DND-41 (cell line): ENCODE data around the gene EIF2S2.
A peak's percentile ranks its signal among the peaks of the same experiment; 100 is the strongest.

Experiments
- ATAC-seq: fragments of 200-7000 bp; cut with Tn5 transposase; 3 replicates; pipeline ENCODE4 v1.9.1; 2021; ENCODE audit warnings: low read depth; ENCODE audit not compliant: insufficient read depth
- DNase-seq: peaks from one replicate; pipeline ENCODE4 v3.0.0-alpha.2; 2020
- H2AFZ ChIP-seq: 2 replicates; pipeline ENCODE4 v1.6.0; 2012; ENCODE audit warnings: low read depth, low read length
- H3K27ac ChIP-seq: 2 replicates; pipeline ENCODE4 v1.5.1; 2012; ENCODE audit warnings: low read length, inconsistent platforms
- H3K27me3 ChIP-seq: fragments of 200-600 bp; sonication (generic); 2 replicates; pipeline ENCODE4 v1.6.0; 2012; ENCODE audit warnings: low read length, mild to moderate bottlenecking, inconsistent platforms; ENCODE audit not compliant: insufficient read depth, poor library complexity
- H3K36me3 ChIP-seq: 2 replicates; pipeline ENCODE4 v1.5.1; 2012; ENCODE audit warnings: low read length, inconsistent platforms; ENCODE audit not compliant: insufficient read depth
- H3K4me1 ChIP-seq: 2 replicates; pipeline ENCODE4 v1.5.1; 2012; ENCODE audit warnings: mild to moderate bottlenecking, low read length; ENCODE audit not compliant: insufficient read depth
- H3K4me2 ChIP-seq: 2 replicates; pipeline ENCODE4 v1.6.0; 2012; ENCODE audit warnings: mild to moderate bottlenecking, moderate library complexity, low read length, inconsistent platforms; ENCODE audit not compliant: insufficient read depth
- H3K4me3 ChIP-seq, 2 experiments: fragments of 200-600 bp in 1 of 2; shearing (Covaris generic) in 1 of 2; 2 replicates each; pipeline ENCODE4 v1.5.1; 2012 to 2016; ENCODE audit warnings: inconsistent platforms in 2 of 2, low read length in 2 of 2, mild to moderate bottlenecking in 2 of 2, low read depth in 1 of 2, moderate library complexity in 1 of 2
- H3K79me2 ChIP-seq: 2 replicates; pipeline ENCODE4 v1.6.0; 2012; ENCODE audit warnings: low read length, inconsistent platforms; ENCODE audit not compliant: insufficient read depth
- H3K9ac ChIP-seq: 2 replicates; pipeline ENCODE4 v1.6.0; 2012; ENCODE audit warnings: low read depth, mild to moderate bottlenecking, inconsistent platforms, low read length, moderate library complexity
- H3K9me3 ChIP-seq: 2 replicates; pipeline ENCODE4 v1.5.1; 2012; ENCODE audit warnings: low read length, moderate library complexity, mild to moderate bottlenecking, inconsistent platforms; ENCODE audit not compliant: insufficient read depth, severe bottlenecking
- H4K20me1 ChIP-seq: 2 replicates; pipeline ENCODE4 v1.6.0; 2012; ENCODE audit warnings: low read length; ENCODE audit not compliant: insufficient read depth
- CTCF ChIP-seq: IDR thresholded peaks from 2 replicates; pipeline ENCODE4 v1.5.1; 2012; ENCODE audit warnings: borderline replicate concordance, low read length, moderate library complexity, mild to moderate bottlenecking; ENCODE audit not compliant: poor library complexity, severe bottlenecking; ENCODE audit errors: extremely low read depth
- EZH2 ChIP-seq: IDR thresholded peaks from 3 replicates; pipeline ENCODE4 v1.6.1; 2012; ENCODE audit warnings: borderline replicate concordance, low read depth, mild to moderate bottlenecking, moderate library complexity, low read length, inconsistent platforms; ENCODE audit not compliant: severe bottlenecking

Gene EIF2S2

DNA sequence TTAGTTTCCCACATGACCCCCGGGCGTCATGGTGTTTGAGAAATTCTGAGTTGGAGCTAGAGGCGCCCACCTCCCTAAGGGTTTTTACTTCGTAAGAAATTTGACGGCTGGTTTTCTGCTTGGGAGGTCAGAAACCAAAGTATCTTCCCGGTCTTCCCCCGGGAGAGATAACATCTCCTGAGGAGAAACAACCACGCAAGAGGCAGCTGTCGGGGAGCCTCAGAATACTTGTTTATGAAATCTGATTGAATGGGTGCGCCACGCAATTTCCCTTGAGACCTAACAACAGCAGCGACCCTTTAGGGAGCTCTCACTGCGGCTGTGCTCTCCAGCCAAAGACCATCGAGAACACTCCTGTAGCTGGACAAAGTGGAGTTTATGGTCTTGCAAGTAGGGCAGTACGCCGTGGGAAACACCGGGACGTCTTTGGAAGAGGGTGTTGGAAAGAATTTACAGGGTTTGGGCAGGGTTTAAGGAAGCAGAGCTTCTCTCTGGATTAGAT, 608 bp upstream of the EIF2S2 start:
- peak; percentile 54 for DNase-seq
- H2AFZ ChIP-seq: peak overlapping the region; percentile 90

GRCh38 chr20:34110745-34111641, 1.1 kb downstream of the EIF2S2 start:
- Histone ChIP-seq H2AFZ (peak overlapping the region; percentile 77), H3K36me3 (peaks cover 52% of the 10 kb centered on the region)

More for the DNA sequence above, 608 bp upstream of the EIF2S2 start:
- peak; percentile 3 for TF ChIP-seq CTCF
- TF ChIP-seq EZH2: no peak
- Histone ChIP-seq H3K4me3 (peak overlapping the region; percentile 44 to 61), H3K9me3 (no peaks in the 10 kb centered on the region), H3K36me3 (peaks cover 37% of the 10 kb centered on the region), H3K27me3 (no peaks in the 10 kb centered on the region), H3K4me2 (peak overlapping the region; percentile 85), H3K79me2 (peaks cover 44% of the 10 kb centered on the region), H4K20me1 (peaks cover 37% of the 10 kb centered on the region), H3K9ac (peak overlapping the region; percentile 92), H3K4me1 (peaks cover 43% of the 10 kb centered on the region), H3K27ac (peak overlapping the region; percentile 84)
- ATAC-seq: peak; percentile 12

DNA sequence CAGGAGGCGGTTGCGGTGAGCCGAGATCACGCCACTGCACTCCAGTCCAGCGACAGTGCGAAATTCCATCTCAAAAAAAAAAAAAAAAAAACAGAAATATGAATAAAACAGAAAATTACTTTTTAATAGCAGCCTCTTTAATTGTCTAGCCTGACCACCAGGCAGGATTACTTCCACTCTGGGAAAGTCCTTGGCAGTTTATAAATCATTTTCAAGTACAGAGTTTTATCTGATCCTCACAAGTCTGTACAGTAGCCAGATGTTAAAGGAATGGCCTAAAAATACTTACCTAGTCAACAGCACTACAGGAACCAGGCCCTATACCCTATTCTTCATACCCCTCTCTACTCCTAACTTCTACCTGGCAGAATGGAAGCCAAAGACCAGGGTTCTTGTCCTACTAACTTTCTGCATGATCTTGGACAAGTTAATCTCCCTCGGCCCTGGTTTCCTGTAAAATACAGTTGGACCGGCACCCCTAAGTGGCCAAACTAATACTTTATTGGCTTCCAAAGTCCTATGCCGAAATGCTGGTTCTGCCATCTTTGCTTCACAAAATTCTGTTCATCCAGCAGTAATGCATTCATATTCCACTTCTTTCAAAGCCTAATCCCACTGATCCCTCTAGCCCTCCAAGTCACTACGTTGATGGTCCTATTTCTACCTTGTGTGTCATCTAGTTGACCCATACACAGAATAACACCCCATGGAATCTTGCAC, 1.9 kb downstream of the EIF2S2 start:
- H3K9ac ChIP-seq: peak overlapping the region; percentile 92
- no peak overlapping the region for H2AFZ ChIP-seq
- peak overlapping the region; percentile 97 for H3K27ac ChIP-seq
- H3K4me3 ChIP-seq: peak overlapping the region; percentile 42 to 61; a peak in 3 of 4 replicates
- H3K36me3 ChIP-seq: peaks cover 61% of the 10 kb centered on the region
- H3K4me2 ChIP-seq: peak overlapping the region; percentile 80
- TF ChIP-seq EZH2 (no peak), CTCF (no peak)
- ATAC-seq (no peak), DNase-seq (no peak)
- H4K20me1 ChIP-seq: peaks cover 62% of the 10 kb centered on the region
- H3K4me1 ChIP-seq: peaks cover 63% of the 10 kb centered on the region
- H3K79me2 ChIP-seq: peaks cover 69% of the 10 kb centered on the region
- H3K9me3 ChIP-seq: no peaks in the 10 kb centered on the region
- no peaks in the 10 kb centered on the region for H3K27me3 ChIP-seq

More at GRCh38 chr20:34110745-34111641, 1.1 kb downstream of the EIF2S2 start:
- DNase-seq: peak; percentile 15
- Histone ChIP-seq H3K9me3 (no peaks in the 10 kb centered on the region), H4K20me1 (peaks cover 53% of the 10 kb centered on the region), H3K4me1 (peaks cover 59% of the 10 kb centered on the region), H3K9ac (peak overlapping the region; percentile 92), H3K4me3 (peak overlapping the region; percentile 42 to 61), H3K4me2 (peak overlapping the region; percentile 80), H3K27me3 (no peaks in the 10 kb centered on the region), H3K79me2 (peaks cover 61% of the 10 kb centered on the region), H3K27ac (peak overlapping the region; percentile 97)
- no peak for ATAC-seq
- TF ChIP-seq CTCF: peak; percentile 40
- TF ChIP-seq EZH2: no peak
